Activated CD8-positive, alpha-beta T cell treated with anti-CD3 and anti-CD28 coated beads, Interleukin-2, amount 10 ng/mL, durations not matched to agents 7 days and 5 days (primary cell): Measurements from ENCODE around the gene STRBP. TPM values are rescaled to one million over a fixed set of nuclear protein-coding genes. Genes with fewer than 3 reads are reported as not detected.

Experiments
- ATAC-seq: fragments of 150-1000 bp; cut with Tn5 transposase; one replicate; pipeline ENCODE4 v1.10.0; 2021; ENCODE audit warnings: moderate library complexity
- CTCF ChIA-PET: fragments of 350-600 bp; sonication (Branson Sonifier 250); formaldehyde crosslinking; loops from one replicate; lab custom pipeline; 2021; ENCODE audit warnings: antibody characterized with exemption; lab: Charles Lee
- POLR2A ChIA-PET: fragments of 350-600 bp; sonication (Branson Sonifier 250); formaldehyde crosslinking; loops from one replicate; lab custom pipeline; 2021; ENCODE audit warnings: antibody characterized with exemption; lab: Charles Lee
- DNase-seq: peaks from one replicate; pipeline ENCODE4 v3.0.0-alpha.2; 2020
- H3K27ac Mint-ChIP-seq: one replicate; pipeline ENCODE4 v1.8.0; 2021; ENCODE audit warnings: mild to moderate bottlenecking, mixed read lengths
- H3K27me3 Mint-ChIP-seq: one replicate; pipeline ENCODE4 v1.8.0; 2021; ENCODE audit warnings: low read depth, mixed read lengths
- H3K36me3 Mint-ChIP-seq: one replicate; pipeline ENCODE4 v1.8.0; 2021; ENCODE audit warnings: low read depth, mixed read lengths
- H3K4me1 Mint-ChIP-seq: one replicate; pipeline ENCODE4 v1.8.0; 2021; ENCODE audit warnings: low read depth, mixed read lengths
- H3K4me3 Mint-ChIP-seq: one replicate; pipeline ENCODE4 v1.8.0; 2021; ENCODE audit warnings: mild to moderate bottlenecking, mixed read lengths
- H3K9me3 Mint-ChIP-seq: one replicate; pipeline ENCODE4 v1.8.0; 2022; ENCODE audit warnings: mixed read lengths; ENCODE audit not compliant: insufficient read depth
- total RNA-seq, 2 experiments: library from RNA; stranded (reverse); gene quantifications; one replicate each; pipeline ENCODE4 v1.2.3, GENCODE V29; 2021

The STRBP gene
- total RNA-seq, 2 experiments from 2014 or later = 26.1 to 26.5 TPM

DNA sequence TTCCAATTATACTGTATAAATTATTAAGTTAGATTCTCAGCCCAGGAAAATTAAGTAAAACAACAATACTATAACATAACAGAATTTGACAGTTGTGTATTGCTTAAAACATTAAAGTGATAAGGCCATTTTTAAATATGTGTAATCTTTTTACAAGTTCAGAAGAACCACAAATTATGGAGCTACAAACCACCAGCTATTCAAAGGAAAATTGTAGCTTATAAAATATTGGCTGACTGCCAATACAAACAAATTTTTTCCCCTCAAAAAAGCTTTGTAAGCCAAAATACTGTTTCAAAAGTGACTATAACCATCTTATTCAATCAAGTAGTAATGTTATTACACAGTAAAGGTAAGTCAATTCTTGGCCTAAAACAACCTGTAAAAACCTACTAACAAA lies 21.9 kb downstream of the STRBP start:
- Mint-ChIP-seq H3K9me3 (peaks cover 9% of the 10 kb centered on the region), H3K4me3 (no peak overlapping the region), H3K27ac (no peak overlapping the region), H3K36me3 (peaks cover 8% of the 10 kb centered on the region), H3K4me1 (peaks cover 14% of the 10 kb centered on the region), H3K27me3 (no peaks in the 10 kb centered on the region)
- DNase-seq (no peak), ATAC-seq (no peak)
- CTCF ChIA-PET = interaction anchor here (1.1 to 1.6 kb wide), 3 partner anchors 13 to 108 kb away, joined by 3 read pairs; no protein-coding TSS in a partner anchor
- POLR2A ChIA-PET = no interaction called here

DNA sequence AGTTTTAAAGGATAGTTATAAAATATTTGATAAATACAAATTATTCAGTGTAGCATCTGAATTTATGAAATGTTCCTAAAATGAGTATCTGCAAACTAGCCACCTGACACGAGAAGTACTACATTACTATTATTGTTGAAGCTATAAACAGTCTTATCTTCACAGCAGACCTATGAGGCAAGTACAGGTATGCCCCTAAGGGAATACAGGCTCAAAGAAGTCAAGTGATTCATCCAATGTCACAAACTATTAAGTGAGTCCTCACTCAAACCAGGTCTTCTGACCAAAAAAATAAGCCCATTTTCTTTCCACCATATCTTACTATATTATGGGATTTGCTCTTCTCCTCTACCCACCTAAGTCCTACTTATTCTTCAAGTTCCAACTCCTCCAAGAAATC lies 28.7 kb downstream of the STRBP start:
- Mint-ChIP-seq H3K4me3 (no peak overlapping the region), H3K4me1 (peaks cover 8% of the 10 kb centered on the region), H3K27ac (no peak overlapping the region), H3K9me3 (peaks cover 9% of the 10 kb centered on the region), H3K27me3 (no peaks in the 10 kb centered on the region), H3K36me3 (peaks cover 11% of the 10 kb centered on the region)
- DNase-seq (no peak), ATAC-seq (no peak)
- ChIA-PET CTCF (no interaction called here), POLR2A (no interaction called here)

DNA sequence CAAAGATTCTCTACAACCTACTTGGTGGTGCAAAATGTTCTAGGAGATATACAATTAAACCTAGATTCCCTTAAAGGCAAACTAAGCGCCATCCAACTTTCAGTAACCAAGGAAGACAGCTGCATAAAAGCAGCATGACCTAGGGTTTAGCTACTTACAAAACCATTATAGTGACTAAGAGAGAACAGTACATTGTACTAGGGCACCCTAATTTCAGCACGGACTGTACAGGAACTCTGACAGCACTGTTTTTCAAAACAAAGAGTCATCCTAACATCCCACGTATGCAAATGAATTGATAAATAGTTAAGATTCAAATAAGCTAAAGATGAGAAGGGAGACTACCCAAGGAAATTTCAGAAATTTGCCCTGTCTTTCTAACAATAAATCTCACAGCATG lies 30.0 kb downstream of the STRBP start:
- POLR2A ChIA-PET = no interaction called here

DNA sequence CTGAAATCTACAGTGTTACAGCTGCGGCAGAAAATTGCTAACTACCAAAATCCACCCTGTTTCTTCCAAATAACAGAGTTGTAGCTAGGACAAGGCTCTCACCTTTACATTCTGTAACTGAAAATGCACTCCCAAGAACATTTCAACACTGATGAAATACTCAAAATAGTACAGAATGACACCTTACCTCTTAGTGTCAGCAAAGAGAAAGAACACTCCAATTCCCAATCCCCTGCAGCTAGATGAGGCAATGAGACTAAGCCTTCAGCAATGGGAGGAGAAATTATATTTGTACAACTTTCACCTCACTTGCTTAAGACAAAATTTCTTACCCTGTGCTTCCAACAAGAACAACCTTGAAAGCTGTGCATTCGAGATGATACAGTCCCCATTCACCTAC lies 31.2 kb downstream of the STRBP start:
- ChIA-PET POLR2A (interaction anchor here (0.6 kb wide), 1 partner anchor 62 kb away, joined by 4 read pairs; no protein-coding TSS in a partner anchor), CTCF (interaction anchor here (1.2 kb wide), 1 partner anchor 11 kb away, joined by 3 read pairs; no protein-coding TSS in a partner anchor)
- H3K27me3 Mint-ChIP-seq = no peaks in the 10 kb centered on the region
- peaks cover 8% of the 10 kb centered on the region for H3K36me3 Mint-ChIP-seq
- H3K27ac Mint-ChIP-seq = no peak overlapping the region
- ATAC-seq (no peak), DNase-seq (no peak)
- no peak overlapping the region for H3K4me3 Mint-ChIP-seq
- no peaks in the 10 kb centered on the region for H3K9me3 Mint-ChIP-seq
- peaks cover 10% of the 10 kb centered on the region for H3K4me1 Mint-ChIP-seq

More for the DNA sequence above, 30.0 kb downstream of the STRBP start:
- Mint-ChIP-seq H3K9me3 (peaks cover 3% of the 10 kb centered on the region), H3K36me3 (peaks cover 9% of the 10 kb centered on the region), H3K27ac (no peak overlapping the region), H3K27me3 (no peaks in the 10 kb centered on the region), H3K4me3 (no peak overlapping the region), H3K4me1 (peaks cover 10% of the 10 kb centered on the region)
- ATAC-seq = no peak
- no peak for DNase-seq
- CTCF ChIA-PET = interaction anchor here (1.2 kb wide), 2 partner anchors 12 to 111 kb away, joined by 3 read pairs; no protein-coding TSS in a partner anchor

DNA sequence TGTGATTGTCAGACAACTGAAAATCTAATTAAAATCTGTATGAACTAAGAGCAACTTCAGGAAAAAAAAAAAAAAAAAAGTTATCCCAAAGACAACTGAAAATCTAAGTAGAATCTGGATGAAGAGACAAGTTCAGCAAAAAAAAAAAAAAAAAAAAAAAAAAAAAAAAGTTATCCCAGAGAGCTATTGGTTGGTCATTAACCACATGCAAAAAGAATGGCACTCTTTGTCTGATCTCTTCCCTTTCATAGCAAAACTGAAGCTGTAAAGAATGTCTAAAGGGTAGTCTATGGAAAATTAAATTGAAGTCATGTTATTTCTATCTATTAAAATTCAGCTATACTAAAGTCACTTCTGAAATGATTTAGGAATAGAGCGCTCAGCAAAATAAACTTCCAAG lies 32.9 kb downstream of the STRBP start:
- CTCF ChIA-PET = interaction anchor here (1.1 kb wide), 1 partner anchor 10 kb away, joined by 3 read pairs; no protein-coding TSS in a partner anchor
- Mint-ChIP-seq H3K4me3 (no peak overlapping the region), H3K27me3 (no peaks in the 10 kb centered on the region), H3K9me3 (no peaks in the 10 kb centered on the region), H3K27ac (no peak overlapping the region), H3K4me1 (peaks cover 10% of the 10 kb centered on the region), H3K36me3 (peaks cover 4% of the 10 kb centered on the region)
- POLR2A ChIA-PET = no interaction called here
- ATAC-seq = no peak
- no peak for DNase-seq

DNA sequence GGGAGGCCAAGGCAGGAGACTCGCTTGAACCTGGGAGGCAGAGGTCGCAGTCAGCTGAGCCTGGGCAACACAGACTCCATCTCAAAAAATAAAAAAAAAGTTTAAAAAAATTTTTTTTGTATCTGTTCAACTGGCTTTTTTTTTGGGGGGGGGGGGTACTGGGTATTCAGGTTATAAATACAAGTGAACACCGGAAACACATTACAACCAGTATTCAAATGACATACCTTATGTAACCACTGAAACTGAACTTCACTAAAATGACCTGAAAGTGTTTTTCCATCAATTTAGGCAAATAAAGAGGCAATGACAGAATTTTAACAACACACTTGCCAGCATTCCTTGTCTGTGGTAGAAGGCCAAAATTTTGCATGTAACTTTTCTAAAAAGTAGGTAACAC lies 33.5 kb downstream of the STRBP start:
- ATAC-seq (no peak), DNase-seq (no peak)
- Mint-ChIP-seq H3K36me3 (peaks cover 4% of the 10 kb centered on the region), H3K4me1 (peaks cover 10% of the 10 kb centered on the region), H3K27ac (no peak overlapping the region), H3K4me3 (no peak overlapping the region), H3K27me3 (no peaks in the 10 kb centered on the region), H3K9me3 (no peaks in the 10 kb centered on the region)
- CTCF ChIA-PET = interaction anchor here (0.6 to 1.1 kb wide), 2 partner anchors 9 to 779 kb away, joined by 3 read pairs; no protein-coding TSS in a partner anchor
- POLR2A ChIA-PET = no interaction called here

DNA sequence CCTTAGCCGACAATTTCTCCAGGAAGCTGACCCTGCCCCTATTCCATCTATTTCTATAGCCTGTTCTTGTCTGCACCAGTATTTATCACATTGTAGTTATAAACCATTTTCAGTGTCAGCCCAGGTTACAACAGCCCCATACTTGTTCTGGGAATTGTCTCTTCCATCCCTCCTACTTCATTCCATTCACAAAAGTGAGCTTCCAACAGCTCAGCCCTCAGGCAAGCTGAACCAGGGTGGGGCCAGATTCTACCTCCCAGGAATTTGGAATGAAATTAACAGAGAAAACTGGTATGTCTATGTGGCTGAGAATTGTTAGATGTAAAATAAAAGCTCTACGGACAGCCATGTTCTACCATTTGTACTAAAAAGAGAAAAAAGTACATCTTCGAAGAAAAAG lies 36.1 kb downstream of the STRBP start:
- no peak for ATAC-seq
- Mint-ChIP-seq H3K9me3 (no peaks in the 10 kb centered on the region), H3K36me3 (peaks cover 4% of the 10 kb centered on the region), H3K4me1 (peaks cover 10% of the 10 kb centered on the region), H3K4me3 (no peak overlapping the region), H3K27ac (no peak overlapping the region), H3K27me3 (no peaks in the 10 kb centered on the region)
- POLR2A ChIA-PET = no interaction called here
- DNase-seq = no peak
- CTCF ChIA-PET = no interaction called here

DNA sequence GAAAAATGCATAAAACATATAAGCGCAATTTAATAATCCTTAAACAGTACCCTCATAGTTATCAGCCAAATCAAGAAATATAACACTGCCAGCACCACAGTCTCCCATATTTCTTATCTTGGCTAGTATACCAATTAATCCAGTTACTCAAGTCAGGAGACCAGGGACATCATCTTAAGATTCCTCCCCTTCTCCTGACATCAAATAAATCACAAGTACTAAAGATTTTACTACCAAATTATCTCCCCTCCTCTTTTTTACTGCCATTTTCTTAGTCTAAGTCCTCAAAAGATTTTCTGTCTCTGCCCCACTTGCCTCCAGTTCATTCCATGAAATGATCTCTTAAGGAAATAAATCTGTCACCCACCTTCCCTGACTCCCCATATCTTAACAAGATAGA lies 37.0 kb downstream of the STRBP start:
- CTCF ChIA-PET = no interaction called here
- H3K36me3 Mint-ChIP-seq = peaks cover 4% of the 10 kb centered on the region
- DNase-seq (no peak), ATAC-seq (no peak)
- no peaks in the 10 kb centered on the region for H3K27me3 Mint-ChIP-seq
- H3K9me3 Mint-ChIP-seq = no peaks in the 10 kb centered on the region
- H3K4me1 Mint-ChIP-seq = peaks cover 10% of the 10 kb centered on the region
- POLR2A ChIA-PET = no interaction called here
- no peak overlapping the region for H3K27ac Mint-ChIP-seq
- H3K4me3 Mint-ChIP-seq = no peak overlapping the region

DNA sequence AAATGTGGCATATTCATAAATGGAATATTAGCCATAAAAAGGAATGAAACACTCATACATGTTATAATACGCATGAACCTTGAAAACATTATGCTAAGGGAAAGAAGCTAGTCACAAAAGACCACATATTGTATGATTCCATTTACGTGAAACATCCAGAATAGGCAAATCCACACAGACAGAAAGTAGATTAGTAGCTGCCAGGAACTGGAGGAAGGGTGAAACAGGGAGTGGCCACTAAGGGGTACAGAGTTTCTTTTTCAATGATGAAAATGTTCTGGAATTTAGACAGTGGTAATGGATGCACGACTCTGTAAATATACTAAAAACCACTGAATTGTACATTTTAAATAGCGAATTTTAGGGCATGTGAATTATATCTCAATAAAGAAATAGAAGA lies 39.4 kb downstream of the STRBP start:
- ChIA-PET POLR2A (no interaction called here), CTCF (no interaction called here)
- Mint-ChIP-seq H3K36me3 (no peaks in the 10 kb centered on the region), H3K9me3 (no peaks in the 10 kb centered on the region), H3K27me3 (no peaks in the 10 kb centered on the region), H3K4me3 (no peak overlapping the region), H3K27ac (no peak overlapping the region), H3K4me1 (peaks cover 13% of the 10 kb centered on the region)
- DNase-seq (no peak), ATAC-seq (no peak)

DNA sequence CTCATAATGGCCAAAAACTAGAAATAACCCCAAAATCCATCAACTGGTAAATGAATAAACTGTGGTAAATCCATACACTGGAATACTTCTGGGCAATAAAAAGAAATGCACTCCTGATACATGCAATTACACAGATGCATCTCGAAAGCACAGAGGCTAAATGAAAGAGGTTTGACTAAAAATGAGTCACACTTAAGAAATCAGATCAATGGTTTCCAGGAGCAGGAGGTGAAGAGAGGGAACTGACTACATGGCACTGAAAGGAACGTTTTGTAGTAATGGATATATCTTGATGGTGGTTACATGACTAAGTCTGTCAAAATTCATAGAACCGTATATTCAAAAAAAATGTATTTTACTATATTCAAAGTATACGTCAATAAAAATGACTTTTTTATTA lies 42.4 kb downstream of the STRBP start:
- H3K36me3 Mint-ChIP-seq = no peaks in the 10 kb centered on the region
- no peaks in the 10 kb centered on the region for H3K27me3 Mint-ChIP-seq
- POLR2A ChIA-PET = no interaction called here

DNA sequence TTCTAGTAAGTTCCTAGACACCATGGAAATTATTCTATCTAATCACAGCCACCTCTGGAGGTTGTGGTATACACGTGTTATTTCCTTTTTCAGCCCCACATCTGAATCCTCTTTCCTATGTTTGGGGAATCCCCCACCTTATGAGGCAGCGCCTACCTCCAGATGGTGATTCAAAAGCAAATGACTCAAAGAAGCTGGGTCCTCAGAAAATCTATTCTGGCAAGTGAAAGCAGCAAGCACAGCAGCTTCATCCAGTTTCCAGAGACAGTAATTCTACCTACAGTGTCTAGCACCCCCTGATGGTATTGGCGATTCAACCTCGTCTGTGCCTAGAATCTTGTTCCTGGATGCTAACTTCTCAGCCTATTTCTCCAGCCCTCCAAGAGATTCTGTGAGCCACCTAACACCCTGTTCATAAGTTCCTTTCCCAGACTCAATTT lies 43.0 kb downstream of the STRBP start:
- ATAC-seq (peak; percentile 92), DNase-seq (peak; percentile 54)
- no peak overlapping the region for H3K4me3 Mint-ChIP-seq
- no peaks in the 10 kb centered on the region for H3K9me3 Mint-ChIP-seq
- no peaks in the 10 kb centered on the region for H3K27me3 Mint-ChIP-seq
- POLR2A ChIA-PET = interaction anchor here (0.6 kb wide), 1 partner anchor 58 kb away, joined by 3 read pairs; no protein-coding TSS in a partner anchor
- no peak overlapping the region for H3K27ac Mint-ChIP-seq
- CTCF ChIA-PET = interaction anchor here (0.6 to 3.7 kb wide), 20 partner anchors 8 to 335 kb away, joined by 3 to 19 read pairs (median 4); no protein-coding TSS in a partner anchor
- no peaks in the 10 kb centered on the region for H3K36me3 Mint-ChIP-seq
- peaks cover 13% of the 10 kb centered on the region for H3K4me1 Mint-ChIP-seq

More for the DNA sequence above, 42.4 kb downstream of the STRBP start:
- H3K4me1 Mint-ChIP-seq = peaks cover 13% of the 10 kb centered on the region
- no peak for ATAC-seq
- CTCF ChIA-PET = interaction anchor here (0.9 to 3.7 kb wide), 14 partner anchors 9 to 336 kb away, joined by 3 to 19 read pairs (median 4); no protein-coding TSS in a partner anchor
- DNase-seq = no peak
- H3K27ac Mint-ChIP-seq = no peak overlapping the region
- H3K4me3 Mint-ChIP-seq = no peak overlapping the region
- H3K9me3 Mint-ChIP-seq = no peaks in the 10 kb centered on the region

DNA sequence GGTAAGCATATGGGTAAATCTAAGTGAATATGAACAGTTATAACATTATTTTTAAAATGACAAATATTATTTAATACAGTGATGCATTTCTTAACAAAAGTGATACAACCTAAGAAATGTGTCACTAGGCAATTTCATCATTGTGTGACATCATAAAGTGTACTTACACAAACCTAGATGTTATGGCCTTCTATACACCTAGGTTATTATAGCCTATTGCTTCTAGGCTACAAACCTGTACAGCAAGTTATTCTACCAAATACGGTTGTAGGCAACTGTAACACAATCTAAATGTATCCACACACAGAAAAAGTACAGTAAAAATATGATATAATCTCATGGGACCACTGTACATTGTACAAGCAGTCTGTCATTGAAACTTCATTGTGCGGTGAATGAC lies 48.3 kb downstream of the STRBP start:
- H3K4me1 Mint-ChIP-seq = peaks cover 4% of the 10 kb centered on the region
- H3K27ac Mint-ChIP-seq = no peak overlapping the region
- ChIA-PET POLR2A (no interaction called here), CTCF (no interaction called here)
- H3K27me3 Mint-ChIP-seq = no peaks in the 10 kb centered on the region
- no peak for DNase-seq
- no peak overlapping the region for H3K4me3 Mint-ChIP-seq
- ATAC-seq = no peak
- no peaks in the 10 kb centered on the region for H3K9me3 Mint-ChIP-seq
- H3K36me3 Mint-ChIP-seq = no peaks in the 10 kb centered on the region
